H1 (cell line): Measurements from ENCODE around the gene CREB3L1. TPM values are rescaled to one million over a fixed set of nuclear protein-coding genes. Genes with fewer than 3 reads are reported as not detected.

ENCODE experiments used
- ASH2L ChIP-seq: fragments of 200-600, 300-600 bp; sonication (generic); IDR thresholded peaks from one replicate; pipeline ENCODE4 v1.7.1; 2017; ENCODE audit warnings: low read length
- BRCA1 ChIP-seq: IDR thresholded peaks from 2 replicates; pipeline ENCODE4 v1.6.1; 2012; ENCODE audit warnings: low read depth, low read length, improper control_type of control experiment
- CREB1 ChIP-seq: IDR thresholded peaks from 2 replicates; pipeline ENCODE4 v1.6.1; 2012; ENCODE audit warnings: inconsistent platforms
- EP300 ChIP-seq, 2 experiments: IDR thresholded peaks; 1 replicate in 1 of 2; 2 replicates in 1 of 2; pipeline ENCODE4 v1.6.1; 2011 to 2012; ENCODE audit warnings: low read depth in 2 of 2, low read length in 2 of 2, mild to moderate bottlenecking in 2 of 2, borderline replicate concordance in 1 of 2, inconsistent platforms in 1 of 2, moderate library complexity in 1 of 2
- FOSL1 ChIP-seq: IDR thresholded peaks from 2 replicates; pipeline ENCODE4 v1.6.1; 2011; ENCODE audit warnings: mild to moderate bottlenecking, low read depth, low read length, moderate library complexity; ENCODE audit not compliant: insufficient read depth
- JUN ChIP-seq: IDR thresholded peaks from 2 replicates; pipeline ENCODE4 v1.6.1; 2011; ENCODE audit warnings: low read depth, mild to moderate bottlenecking, improper control_type of control experiment, low read length
- NANOG ChIP-seq: IDR thresholded peaks from 2 replicates; pipeline ENCODE4 v1.6.1; 2011; ENCODE audit warnings: low read length, low read depth, mild to moderate bottlenecking, inconsistent platforms; ENCODE audit not compliant: insufficient read depth, poor library complexity, severe bottlenecking
- PHF8 ChIP-seq: fragments of 200-600 bp; sonication (generic); conservative IDR thresholded peaks from 2 replicates; pipeline ENCODE4 v1.7.1; 2012; ENCODE audit warnings: low read depth, mild to moderate bottlenecking, inconsistent platforms, low read length, moderate library complexity
- RBBP5 ChIP-seq: IDR thresholded peaks from 2 replicates; pipeline ENCODE4 v1.7.1; 2012; ENCODE audit warnings: low read depth, mild to moderate bottlenecking, inconsistent platforms, low read length, moderate library complexity, borderline replicate concordance
- RXRA ChIP-seq: IDR thresholded peaks from 2 replicates; pipeline ENCODE4 v1.6.1; 2011; ENCODE audit warnings: low read depth, mild to moderate bottlenecking, low read length, moderate library complexity; ENCODE audit not compliant: insufficient read depth
- SIN3A ChIP-seq, 2 experiments: IDR thresholded peaks in 1 of 2; conservative IDR thresholded peaks in 1 of 2; 2 replicates each; pipeline ENCODE4 v1.6.1; 2011 to 2012; ENCODE audit warnings: low read length in 2 of 2, improper control_type of control experiment in 1 of 2, low read depth in 1 of 2, mild to moderate bottlenecking in 1 of 2
- SIRT6 ChIP-seq: IDR thresholded peaks from one replicate; pipeline ENCODE4 v1.7.1; 2012; ENCODE audit warnings: low read length, inconsistent platforms
- SIX5 ChIP-seq: IDR thresholded peaks from 2 replicates; pipeline ENCODE4 v1.6.1; 2011; ENCODE audit warnings: mild to moderate bottlenecking, low read depth, low read length
- SRF ChIP-seq: IDR thresholded peaks from 2 replicates; pipeline ENCODE4 v1.6.1; 2011; ENCODE audit warnings: mild to moderate bottlenecking, low read depth, low read length, moderate library complexity
- TEAD4 ChIP-seq: IDR thresholded peaks from 2 replicates; pipeline ENCODE4 v1.6.1; 2012; ENCODE audit warnings: low read depth, low read length, inconsistent platforms, mixed read lengths
- polyA plus RNA-seq, 7 experiments: library from polyadenylated mRNA; depleted of rRNA in 3 of 7; stranded (reverse) in 5 of 7; unstranded in 2 of 7; fragments of >200 nt in 5 of 7; fragments of 200-250 nt in 2 of 7; gene quantifications; 1 replicate in 5 of 7; 2 replicates in 1 of 7; 4 replicates in 1 of 7; pipeline versions ENCODE4 v1.2.1 to v1.2.3, GENCODE V29; 2011 to 2013; ENCODE audit warnings: missing spikeins in 2 of 7, mixed read lengths in 2 of 7
- total RNA-seq: library from RNA; stranded (reverse); fragmentation: NEBNext Ultra II Directional; extraction: Animal tissue kit (Norgen Biotek cat#: 25700); gene quantifications from 2 replicates; pipeline ENCODE4 v1.2.1, GENCODE V29; 2021

Gene CREB3L1
- total and polyA plus RNA-seq, 2 of the 8 experiments (the other 6 are each of a cell fraction or from before 2014, with no cell fraction given): 4.1 to 12.7 TPM

DNA sequence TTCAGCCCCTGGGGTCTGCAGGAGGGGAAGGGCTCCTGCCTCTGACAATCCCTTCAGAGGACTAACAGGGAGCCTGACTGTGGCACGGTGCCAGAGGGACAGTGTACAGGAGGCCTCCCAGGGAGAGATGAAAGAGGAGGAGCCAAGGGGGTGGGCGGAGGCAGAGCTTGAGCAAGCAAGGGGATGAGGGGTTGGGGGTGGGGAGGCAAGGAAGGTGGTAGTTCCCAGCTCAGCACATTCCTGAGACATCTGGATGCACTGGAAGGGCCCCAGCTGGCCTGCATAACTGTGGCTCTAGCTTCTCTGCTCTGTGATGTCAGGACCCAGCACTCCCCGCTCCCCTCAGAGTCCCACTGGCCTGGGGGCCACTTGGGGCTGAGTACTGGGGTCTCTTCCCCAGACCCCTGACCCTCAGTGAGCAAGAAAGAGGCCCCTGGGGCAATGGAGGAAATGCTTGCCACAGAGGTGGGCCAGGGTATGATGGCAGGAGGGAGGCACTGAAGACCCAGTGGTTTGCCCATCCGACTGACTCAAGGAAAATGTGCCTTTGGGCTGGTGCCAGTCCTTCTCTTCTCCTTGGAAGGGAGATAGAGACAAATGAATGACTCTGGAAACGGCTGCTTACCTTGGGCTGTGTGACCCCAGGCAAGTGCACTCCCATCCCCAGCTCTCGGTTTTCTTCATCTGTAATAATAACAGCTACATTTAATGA is 13.3 kb downstream of the CREB3L1 start (continued):
- TF ChIP-seq FOSL1 (no peak), RBBP5 (peak; percentile 97), BRCA1 (no peak), CREB1 (no peak), RXRA (no peak), SIX5 (no peak), NANOG (no peak), EP300 (IDR thresholded peaks at IDR 0.05; ENCODE audit: borderline replicate concordance in 1 of 2, low read depth in 2 of 2, low read length in 2 of 2) (peak in 1 of 2 experiments; percentile 60; a peak in 1 of 3 replicates), JUN (no peak), TEAD4 (peak; percentile 96), SRF (no peak), SIRT6 (no peak), ASH2L (peak; percentile 41), SIN3A (conservative IDR thresholded peaks at IDR 0.05 in 1 of 2, IDR thresholded peaks at IDR 0.05 in 1 of 2; ENCODE audit: low read depth in 1 of 2, low read length in 2 of 2) (no peak; a peak in 1 of 4 replicates), PHF8 (no peak)
